HG03066 (cell line): ENCODE results near the gene PLA2G4D.
"Not testable (repeated sequence)": the region's sequence is repeated elsewhere in the genome, so short reads cannot be mapped to it uniquely, and the experiment has no call there.

Source experiments
- ATAC-seq: cut with Tn5 transposase; IDR thresholded peaks from one replicate; pipeline ENCODE4 v1.9.1; 2021; ENCODE audit warnings: low read depth; ENCODE audit not compliant: unreplicated experiment

The PLA2G4D gene

DNA sequence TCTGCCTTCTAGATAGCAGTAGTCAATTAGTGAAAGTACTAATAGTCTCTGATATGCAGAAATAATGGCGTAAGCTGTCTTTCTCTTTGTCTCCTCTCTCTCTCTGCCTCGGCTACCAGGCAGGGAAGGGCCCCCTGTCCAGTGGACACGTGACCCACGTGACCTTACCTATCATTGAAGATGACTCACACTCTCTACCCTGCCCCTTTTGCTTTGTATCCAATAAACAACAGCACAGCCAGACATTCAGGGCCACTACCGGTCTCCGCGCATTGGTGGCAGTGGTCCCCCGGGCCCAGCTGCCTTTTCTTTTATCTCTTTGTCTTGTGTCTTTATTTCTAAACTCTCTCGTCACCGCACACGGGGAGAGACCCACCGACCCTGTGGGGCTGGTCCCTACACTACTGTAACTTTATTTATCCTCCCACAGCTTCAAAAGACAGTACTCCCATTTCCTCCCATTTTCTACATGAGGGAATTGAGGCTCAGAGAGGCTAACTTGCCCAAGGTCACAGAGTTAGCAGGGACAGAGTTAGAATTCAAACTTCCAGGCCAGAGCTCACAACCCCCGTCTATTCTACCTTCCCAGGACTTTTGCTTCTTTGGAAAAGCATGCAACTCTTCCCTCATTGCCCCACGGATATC, 2.5 kb downstream of the PLA2G4D start:
- ATAC-seq, result not testable (repeated sequence)

DNA sequence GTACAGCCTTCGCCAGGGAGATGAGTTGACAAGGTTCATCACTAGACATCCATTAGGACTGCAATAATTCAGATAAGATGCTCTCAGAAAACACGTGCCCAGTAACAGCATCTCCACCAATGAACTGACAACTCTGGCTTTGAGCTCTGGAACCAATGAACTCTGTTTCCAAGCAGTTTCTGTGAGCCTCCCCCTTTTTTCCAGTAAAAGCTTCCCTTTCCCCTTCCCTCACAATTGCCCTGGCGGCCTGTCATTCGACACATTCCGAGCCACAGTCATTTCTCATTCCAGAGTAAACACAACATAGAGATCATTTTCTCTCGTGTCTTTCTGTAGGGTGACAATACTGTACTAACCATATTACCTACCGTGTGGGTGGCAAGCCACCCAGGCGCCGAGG, 3.6 kb downstream of the PLA2G4D start:
- ATAC-seq, result no peak

DNA sequence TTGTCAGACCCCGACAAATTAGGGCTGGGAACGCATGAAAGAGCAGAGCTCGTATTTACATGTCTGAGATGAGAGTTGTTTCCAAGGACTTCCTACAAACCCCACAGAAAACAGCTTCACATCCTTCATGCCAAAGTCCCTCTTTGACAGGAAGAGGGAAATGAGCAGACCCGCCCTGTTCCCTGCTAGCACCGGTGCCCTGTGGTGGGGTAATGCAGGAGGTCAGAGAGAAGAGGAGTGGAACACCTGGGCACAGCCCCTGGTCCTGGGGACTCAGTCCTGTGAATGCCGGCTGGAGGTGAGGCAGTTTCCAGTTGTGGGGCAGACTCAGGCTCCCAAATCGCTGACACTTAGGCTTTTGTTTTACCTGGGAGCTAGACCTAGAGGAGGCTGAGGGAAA, 4.0 kb downstream of the PLA2G4D start:
- no peak for ATAC-seq

DNA sequence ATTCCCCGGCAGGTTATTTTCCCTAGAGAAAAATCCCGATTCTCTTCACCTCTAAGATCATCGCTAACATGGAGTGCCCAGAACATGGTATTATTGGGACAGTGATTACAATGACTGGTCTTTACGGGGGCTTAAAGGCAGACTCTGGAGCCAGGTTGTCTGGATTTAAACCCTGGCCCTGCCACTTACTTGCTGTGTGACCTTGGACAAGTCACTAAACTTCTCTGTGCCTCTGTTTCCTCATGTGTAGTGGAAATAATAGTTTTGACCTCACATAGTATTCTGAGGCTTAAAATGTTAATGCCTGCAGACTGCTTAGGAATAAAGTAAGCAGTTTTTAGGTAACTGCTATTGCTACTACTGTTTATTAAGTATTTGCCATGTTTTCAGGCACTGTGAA, 4.4 kb downstream of the PLA2G4D start:
- no peak for ATAC-seq

DNA sequence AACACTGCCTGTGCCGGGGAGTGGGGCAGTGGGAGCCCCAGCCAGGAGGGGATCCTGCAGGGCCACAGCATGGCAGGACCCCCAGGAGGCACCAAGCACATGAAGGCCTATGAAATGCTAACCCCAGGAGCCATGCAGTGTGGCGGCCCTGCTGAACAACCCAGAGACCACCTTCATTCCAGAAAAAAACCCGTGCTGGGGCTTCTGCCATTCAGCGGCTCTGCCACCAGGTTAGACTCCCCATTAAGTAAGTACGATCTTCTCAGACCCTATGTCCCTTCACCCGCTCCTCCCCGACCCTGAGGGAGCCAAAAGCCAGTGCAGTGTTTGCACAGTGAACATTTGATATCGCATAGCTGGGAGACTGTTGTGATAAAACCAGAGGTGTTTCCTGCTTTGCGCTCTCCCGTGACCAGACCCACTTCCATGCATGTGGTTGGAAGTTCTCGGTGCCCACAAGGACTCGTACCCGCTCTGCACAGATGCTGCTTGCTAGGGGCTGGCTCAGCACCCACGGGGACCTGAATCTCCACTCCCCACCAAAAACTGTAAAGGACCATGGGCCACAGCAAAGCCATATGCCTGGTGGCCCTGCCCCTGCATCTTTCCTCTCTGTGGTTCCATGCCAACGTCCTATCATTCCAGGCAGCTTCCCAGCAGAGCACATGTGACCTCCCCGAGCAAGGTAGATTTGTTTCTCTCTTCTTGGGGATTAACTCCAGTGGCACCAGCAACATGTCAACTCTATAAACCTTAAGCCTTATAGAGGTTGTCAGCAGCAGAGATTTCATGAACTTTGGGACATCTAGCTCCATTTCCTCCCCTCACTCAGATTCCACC, 5.3 kb downstream of the PLA2G4D start:
- no peak for ATAC-seq

DNA sequence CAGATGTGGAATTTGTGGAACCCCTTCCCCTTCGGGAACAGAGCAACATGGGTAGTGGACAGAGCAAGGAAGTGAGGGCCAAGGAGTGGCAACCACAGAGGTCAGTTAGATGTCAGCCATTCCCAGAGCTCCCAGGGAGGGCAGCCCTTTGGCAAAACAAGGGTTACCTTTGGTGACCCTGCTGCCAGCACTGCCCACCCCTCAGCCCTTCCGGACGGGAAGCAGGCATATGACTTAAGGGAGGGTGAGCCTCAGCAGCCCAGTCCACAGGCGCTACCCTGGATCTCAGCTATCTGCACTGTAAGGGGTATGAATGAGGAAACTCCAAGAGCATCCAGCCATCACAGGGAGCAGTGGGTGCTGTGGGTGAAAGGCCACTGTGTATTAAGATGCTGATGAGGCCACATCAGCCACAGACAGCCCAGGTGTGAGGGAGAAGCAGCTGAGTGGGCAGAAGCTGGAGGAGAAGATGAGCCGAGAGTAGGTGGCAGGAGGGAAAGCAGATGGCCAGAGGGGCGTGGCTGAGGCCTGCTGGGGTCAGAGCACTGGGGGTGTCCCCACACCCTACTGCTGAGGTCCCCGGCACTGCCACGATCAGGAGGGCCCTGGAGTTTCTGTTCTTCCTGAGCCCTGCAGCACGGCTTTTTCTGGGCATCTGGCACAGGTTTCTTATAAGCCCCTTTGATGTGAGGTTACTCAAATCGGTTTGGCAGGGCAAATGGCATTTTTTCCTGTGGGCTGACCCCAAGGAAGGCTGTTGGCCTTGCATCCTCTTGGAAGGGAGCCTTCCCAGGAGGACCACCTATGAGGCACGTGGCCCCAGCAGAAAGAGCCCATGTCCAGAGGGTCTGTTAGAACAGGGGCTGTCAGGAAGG, 6.2 kb downstream of the PLA2G4D start:
- ATAC-seq, result no peak

DNA sequence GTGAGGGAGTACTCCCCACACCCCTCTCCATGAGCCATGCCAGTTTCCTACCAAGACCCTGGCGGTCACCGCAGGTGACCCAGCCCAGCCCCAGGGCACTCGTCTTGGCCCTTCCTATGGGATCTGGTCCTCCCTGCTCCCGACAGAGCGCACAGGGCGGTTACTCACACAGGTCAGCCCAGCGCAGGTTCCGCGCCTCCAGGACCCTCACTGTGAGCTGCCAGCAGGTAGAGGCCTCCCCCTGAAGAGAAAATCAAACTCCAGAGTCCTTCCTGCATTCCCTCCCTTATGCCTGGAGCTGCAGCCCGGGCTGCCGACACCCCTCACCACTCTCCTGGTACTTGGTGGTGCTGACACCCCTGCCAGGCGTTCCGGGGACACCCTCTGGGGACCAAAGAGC, 6.9 kb downstream of the PLA2G4D start:
- no peak for ATAC-seq

DNA sequence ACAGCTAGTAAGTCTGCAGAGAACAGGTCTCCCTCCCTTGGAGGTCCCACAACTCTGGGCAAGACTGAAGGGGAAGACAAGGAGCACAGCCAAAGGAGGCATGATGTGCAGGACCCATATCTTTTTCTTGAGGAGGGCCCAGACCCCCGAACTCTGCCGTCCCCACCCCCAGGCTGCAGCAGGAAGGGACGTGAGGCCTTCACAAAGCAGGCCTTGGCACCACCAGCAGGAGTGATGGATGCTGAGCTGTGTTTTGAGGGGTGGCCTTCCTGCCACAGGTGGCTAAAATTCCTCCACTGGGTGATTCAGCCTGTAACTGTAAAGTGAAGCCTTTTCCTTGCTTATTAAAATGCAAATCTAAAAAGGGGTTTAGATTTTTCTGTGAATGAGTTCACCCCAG, 8.6 kb downstream of the PLA2G4D start:
- ATAC-seq, result no peak

DNA sequence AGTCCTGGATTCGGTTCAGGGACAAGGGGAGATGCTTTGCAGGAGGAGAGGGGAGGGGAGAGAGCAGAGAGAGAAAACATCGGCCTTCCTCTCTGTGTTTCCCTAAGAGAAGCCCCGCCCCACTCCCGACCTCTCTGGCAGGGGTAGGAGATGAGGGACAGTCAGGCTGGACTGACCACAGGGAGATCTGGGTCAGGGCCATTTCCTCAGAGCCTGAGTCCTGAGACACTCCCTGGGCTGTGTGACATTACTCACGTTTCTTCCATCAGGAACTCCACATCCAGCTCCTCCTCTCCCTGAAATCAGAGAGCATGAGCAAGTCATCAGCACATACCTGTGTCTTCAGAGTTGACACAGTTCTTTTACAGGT, 9.1 kb downstream of the PLA2G4D start:
- ATAC-seq, result no peak

DNA sequence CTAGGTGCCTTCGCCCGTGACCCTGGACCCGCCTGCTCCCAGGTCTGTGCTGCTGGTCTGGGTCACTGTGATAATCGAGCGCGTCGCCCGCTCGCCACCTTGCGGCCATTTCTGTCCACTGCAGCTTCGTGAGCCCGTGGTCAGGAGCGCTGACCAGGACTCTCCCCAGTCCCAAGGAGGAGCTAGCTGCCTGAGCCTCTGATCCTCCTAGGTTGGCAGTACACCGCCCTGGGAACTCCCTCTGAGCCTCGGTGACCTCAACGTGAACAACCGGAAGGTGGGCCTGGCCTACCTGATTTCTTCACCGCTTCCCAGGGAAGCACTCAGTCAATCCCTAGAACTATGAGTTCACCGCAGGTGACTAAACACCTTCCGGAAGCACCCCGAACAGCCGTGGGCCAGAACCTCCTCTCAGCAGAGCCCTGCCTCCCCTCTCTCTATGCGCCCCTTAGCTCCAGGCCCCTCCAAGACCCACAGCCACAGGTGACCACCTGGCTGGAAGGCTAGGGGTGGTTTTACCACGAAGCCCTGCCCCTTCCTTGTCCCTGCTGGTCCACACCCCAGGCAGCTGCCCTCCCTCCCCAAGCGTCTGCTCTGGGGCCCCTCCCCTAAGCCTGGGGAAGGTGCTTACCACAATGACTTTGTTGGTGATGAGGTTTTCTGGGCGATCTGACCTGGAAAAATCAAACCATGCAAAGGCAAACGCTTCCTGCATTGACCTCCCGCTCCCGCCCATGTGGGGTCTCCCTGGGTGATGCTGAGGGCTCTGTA, 9.7 kb downstream of the PLA2G4D start:
- no peak for ATAC-seq

DNA sequence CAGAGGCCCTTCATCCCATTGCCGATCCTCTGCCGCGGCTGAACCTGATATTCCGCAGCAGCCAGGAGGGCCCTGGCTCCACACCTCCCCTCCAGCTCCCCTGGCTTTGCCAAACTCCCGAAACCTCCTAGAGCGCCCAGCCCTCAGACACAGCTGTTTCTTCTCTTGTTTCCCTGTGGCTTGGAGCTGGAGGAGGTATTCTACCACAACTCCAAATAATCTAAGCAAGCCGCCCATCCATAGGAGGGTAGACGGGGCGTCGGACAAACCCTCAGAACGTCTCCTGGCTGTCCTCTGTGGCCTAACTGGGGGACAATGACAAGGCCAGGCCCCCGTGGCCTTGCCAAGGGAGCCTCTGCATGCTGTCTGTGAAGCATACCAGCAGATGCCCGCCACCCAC, 10.4 kb downstream of the PLA2G4D start:
- no peak for ATAC-seq

DNA sequence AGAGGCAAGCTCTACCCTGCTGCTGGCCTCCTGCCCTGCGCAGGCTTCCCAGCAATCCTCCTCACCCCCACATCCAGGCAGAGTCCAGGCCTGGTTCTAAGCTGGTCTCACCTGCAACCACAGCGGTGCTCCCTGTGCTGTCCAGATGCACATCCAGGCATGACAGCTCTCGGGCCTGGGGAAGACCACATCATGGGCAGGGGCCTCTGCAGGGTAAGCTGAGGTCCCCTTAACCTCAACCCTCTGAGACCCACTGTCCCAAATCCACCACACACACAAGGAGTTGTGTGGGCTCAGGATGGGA, 10.8 kb downstream of the PLA2G4D start:
- ATAC-seq, result no peak

DNA sequence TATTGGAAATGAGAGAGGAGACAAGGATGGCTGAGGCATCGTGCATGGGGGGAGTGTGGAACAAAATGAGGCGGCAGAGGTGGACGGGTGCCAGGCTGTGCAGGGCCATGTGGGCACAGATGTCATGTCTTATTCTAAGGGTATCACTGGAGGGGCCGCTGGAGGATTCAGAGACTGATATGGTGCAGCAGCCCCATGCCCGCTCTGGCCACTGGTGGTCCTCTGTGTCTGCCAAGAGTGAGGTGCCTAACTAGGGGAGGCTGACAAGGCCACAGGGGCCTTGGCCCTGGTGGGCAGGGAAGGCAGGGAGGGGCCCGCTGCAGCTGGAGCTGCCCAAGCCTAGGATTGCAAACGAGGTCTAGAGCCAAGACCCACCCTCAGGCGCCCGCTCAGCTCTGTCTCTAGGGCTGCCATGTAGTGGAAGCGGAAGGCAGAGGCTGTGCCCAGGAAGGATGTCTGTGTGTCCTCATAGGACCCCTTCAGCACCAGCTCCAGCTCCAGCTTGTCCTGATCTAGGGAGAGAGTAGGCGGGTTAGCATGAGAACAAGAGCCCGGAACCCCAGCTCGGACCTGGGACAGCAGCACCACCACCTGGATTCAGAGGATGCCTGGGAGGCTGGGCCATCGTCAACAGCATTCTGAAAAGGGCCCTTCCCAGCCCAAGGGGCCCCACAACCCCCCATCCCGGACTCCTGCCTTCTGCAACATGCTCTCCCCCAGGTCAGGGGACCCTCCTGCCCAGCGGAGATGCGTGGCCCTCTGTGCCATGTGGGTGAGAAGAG, 11.3 kb downstream of the PLA2G4D start:
- no peak for ATAC-seq

DNA sequence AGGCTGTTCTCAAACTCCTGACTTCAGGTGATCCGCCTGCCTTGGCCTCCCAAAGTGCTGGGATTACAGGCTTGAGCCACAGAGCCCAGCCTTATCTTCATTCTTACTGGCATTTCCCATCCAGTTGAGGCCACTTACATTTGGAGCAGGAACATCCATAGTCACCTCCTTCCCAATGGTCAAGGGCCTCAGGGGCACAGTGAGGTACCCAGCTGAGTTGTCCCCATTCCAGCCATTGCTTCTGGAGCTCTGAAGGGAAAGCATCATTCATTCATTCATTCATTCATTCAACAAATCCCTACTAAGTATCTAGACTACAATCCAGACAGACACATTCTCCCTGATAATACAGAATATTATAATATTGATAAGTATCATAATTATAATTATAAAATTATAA, 12.2 kb downstream of the PLA2G4D start:
- ATAC-seq, result no peak

DNA sequence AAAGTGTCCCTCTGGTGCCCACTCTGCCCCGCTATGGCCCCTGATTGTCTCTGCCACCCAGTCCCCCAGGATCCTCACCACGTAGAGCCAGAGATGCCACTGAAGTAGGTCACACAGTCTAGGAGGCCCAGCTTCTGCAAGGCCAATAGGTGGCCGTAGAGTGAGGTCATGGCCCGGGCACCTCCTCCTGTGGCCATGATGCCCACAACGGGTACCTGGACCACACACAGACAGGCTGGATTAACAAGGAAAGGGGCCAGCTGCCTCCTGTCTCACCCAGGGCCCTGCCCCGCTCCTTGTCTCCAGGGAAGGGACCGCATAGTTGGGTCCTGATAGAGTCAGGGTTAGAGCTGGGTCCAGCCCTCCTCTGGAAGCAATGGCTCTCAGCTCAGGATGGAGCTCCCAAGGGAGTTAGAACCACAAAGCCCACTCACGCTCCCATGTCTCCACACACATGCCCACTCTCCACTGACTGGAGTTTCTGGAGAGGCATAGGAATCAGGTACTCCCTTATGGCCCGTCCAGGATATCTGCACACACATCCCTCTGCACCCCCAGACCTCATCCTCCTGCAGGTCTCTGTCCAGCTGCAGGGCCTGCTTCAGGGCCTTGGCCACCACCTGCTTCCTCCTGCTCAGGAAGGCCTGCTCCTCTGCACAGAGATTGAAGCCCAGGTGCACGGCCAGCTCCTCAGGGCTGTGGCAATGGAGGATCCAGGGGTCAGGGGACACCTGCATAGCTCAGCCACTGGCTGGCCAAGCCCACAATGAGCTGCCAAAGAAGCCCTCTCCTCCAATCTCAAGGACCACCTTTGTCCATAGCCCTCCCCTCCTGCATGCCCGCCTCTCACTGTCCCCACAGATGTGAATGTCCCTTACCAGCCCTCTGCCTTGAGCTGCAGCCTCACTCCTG, 13.2 kb downstream of the PLA2G4D start:
- no peak for ATAC-seq

DNA sequence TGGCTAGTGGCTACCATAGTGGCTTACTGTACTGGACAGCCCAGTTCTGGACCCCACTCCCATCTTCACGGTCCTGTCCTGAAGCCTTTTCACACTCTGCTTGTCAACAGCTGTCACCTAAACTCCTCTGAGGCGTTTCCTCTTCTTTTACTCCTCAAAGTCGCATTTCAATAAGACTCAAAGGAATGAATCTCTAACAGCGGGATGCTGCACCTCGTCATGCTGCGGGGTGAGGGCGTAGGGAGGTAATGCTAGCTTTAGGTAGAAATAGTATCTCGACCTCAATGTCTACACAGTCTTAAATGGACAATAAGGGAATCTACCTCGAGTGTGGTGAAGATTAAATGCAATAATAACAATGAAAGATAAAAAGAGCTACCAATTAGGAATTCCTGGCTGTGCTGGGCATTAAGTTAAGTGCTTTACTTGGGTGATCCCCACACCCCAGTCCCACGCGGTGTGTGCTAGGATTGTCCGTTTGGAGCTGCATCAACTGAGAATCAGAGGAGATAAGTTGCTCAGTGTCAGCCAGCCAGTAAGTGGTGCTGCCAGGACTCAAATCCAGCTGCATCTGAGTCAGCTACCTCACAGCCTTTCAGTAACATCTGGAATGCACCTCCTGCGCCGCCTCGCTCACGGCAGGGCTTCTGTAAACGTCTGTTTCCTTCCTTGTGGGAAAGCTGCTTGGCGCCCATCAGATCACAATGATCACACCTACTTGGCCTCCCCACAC, 14.0 kb downstream of the PLA2G4D start:
- no peak for ATAC-seq

DNA sequence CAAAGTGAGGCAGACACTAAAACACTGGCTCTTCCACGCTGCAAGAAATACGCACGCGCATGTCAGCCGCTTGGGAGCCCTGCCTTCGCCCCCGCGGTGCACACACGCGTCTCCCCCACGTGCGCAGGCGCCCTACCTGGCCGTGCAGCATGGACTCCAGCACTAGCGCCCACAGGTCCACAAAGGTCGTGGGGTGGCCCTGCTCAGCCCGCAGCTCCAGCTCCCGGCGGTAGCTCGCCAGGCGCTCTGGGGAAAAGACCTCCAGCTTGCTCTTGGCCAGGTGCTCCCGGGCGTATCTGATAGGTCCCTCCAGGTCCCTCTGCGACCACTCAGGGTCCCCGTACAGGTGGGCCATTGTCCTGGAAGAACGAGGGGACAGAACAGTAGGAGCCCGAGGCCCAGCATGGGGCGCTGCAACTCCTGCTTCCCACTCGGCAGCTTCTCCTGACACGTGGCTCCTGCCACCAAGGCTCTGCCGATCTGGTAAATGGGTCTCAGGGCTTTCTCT, 14.9 kb downstream of the PLA2G4D start:
- no peak for ATAC-seq

DNA sequence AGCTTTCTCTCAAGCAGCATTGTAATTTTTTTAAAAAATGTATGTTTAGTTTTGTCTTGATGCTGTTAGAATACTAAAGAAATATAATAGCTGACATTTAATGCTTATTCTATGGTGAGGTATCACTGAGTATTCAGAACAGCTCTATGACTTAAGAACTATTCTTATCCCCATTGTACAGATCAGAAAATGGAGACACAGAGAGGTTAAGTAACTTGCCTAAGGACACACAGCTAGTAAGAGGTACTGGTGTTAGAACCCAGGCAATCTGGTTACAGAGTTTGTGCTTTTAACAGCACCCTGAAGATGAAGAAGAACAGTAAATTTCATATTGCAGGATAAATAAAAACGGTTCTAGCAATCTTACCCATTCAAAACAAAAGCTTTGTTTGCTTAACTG, 15.5 kb downstream of the PLA2G4D start:
- ATAC-seq, result no peak
